Naive thymus-derived CD8-positive, alpha-beta T cell (primary cell): Measurements from ENCODE around the gene UBAP2. TPM values are rescaled to one million over a fixed set of nuclear protein-coding genes. Genes with fewer than 3 reads are reported as not detected.

ENCODE experiments used
- ATAC-seq, 2 donors: fragments of 150-1000 bp; cut with Tn5 transposase in 1 of 2; sonication (Bioruptor Pico), chemical (Tn5 transposase) in 1 of 2; 1 replicate in 1 of 2; 2 replicates in 1 of 2; pipeline ENCODE4 v1.10.0; 2021; ENCODE audit warnings: mild to moderate bottlenecking in 2 of 2, moderate library complexity in 2 of 2
- POLR2A ChIA-PET: fragments of 350-600 bp; sonication (Branson Sonifier 250); formaldehyde crosslinking; loops from one replicate; lab custom pipeline; 2021; ENCODE audit warnings: antibody characterized with exemption; lab: Charles Lee
- DNase-seq, 10 donors: peaks; one replicate each; pipeline versions ENCODE4 v3.0.0 to v3.0.0-alpha.2; 2020 to 2022
- H3K27ac Mint-ChIP-seq, 10 donors: one replicate each; pipeline ENCODE4 v1.8.0; 2020 to 2022; ENCODE audit warnings: mild to moderate bottlenecking in 10 of 10, mixed read lengths in 10 of 10, moderate library complexity in 4 of 10, inconsistent platforms in 1 of 10
- H3K27me3 Mint-ChIP-seq, 5 donors: one replicate each; pipeline ENCODE4 v1.8.0; 2021 to 2022; ENCODE audit warnings: mixed read lengths in 5 of 5
- H3K36me3 Mint-ChIP-seq, 3 donors: one replicate each; pipeline ENCODE4 v1.8.0; 2020 to 2022; ENCODE audit warnings: mixed read lengths in 3 of 3, mild to moderate bottlenecking in 2 of 3, inconsistent platforms in 1 of 3
- H3K4me1 Mint-ChIP-seq, 4 donors: one replicate each; pipeline ENCODE4 v1.8.0; 2021 to 2022; ENCODE audit warnings: mixed read lengths in 4 of 4
- H3K4me3 Mint-ChIP-seq, 10 donors: one replicate each; pipeline ENCODE4 v1.8.0; 2020 to 2022; ENCODE audit warnings: mild to moderate bottlenecking in 10 of 10, mixed read lengths in 10 of 10, moderate library complexity in 6 of 10, inconsistent platforms in 1 of 10
- H3K9me3 Mint-ChIP-seq, 9 donors: one replicate each; pipeline ENCODE4 v1.8.0; 2020 to 2022; ENCODE audit warnings: mixed read lengths in 9 of 9, mild to moderate bottlenecking in 3 of 9, inconsistent platforms in 1 of 9, moderate library complexity in 1 of 9
- polyA plus RNA-seq, 3 donors: library from polyadenylated mRNA; unstranded; fragments of 300-500 nt; fragmentation: Illumina TruSeq; gene quantifications; one replicate each; pipeline ENCODE4 v1.2.3, GENCODE V29; 2021
- total RNA-seq, 8 experiments: library from RNA in 2 of 8; stranded (reverse) in 2 of 8; gene quantifications; one replicate each; pipeline ENCODE4 v1.2.3 and lab custom pipeline; 2021 to 2026

UBAP2 gene
- total and polyA plus RNA-seq, 5 experiments from 2014 or later, result 7.1 to 39.5 (median 16.7) TPM

- H3K36me3 Mint-ChIP-seq, result no peaks in the 10 kb centered on the region
- POLR2A ChIA-PET, result no interaction called here
- peak overlapping the region in 2 of 10 donors; percentile 25 to 33 for H3K27ac Mint-ChIP-seq
- ATAC-seq (no peak), DNase-seq (no peak)
- no peaks in the 10 kb centered on the region for H3K9me3 Mint-ChIP-seq
- no peak overlapping the region for H3K4me3 Mint-ChIP-seq
- no peaks in the 10 kb centered on the region for H3K4me1 Mint-ChIP-seq
- peaks cover 0 to 1% (median 0%) of the 10 kb centered on the region in 5 donors for H3K27me3 Mint-ChIP-seq
Measured at GRCh38 chr9:34072868-34073590, 24.3 kb upstream of the UBAP2 start.

GRCh38 chr9:34072410-34072809, 23.7 kb upstream of the UBAP2 start:
- H3K9me3 Mint-ChIP-seq, result no peaks in the 10 kb centered on the region
- H3K36me3 Mint-ChIP-seq, result no peaks in the 10 kb centered on the region
- no peaks in the 10 kb centered on the region for H3K4me1 Mint-ChIP-seq
- POLR2A ChIA-PET, result no interaction called here
- H3K27ac Mint-ChIP-seq, result peak overlapping the region in 1 of 10 donors; percentile 18
- ATAC-seq (no peak), DNase-seq (no peak)
- no peak overlapping the region for H3K4me3 Mint-ChIP-seq
- peaks cover 0 to 1% (median 0%) of the 10 kb centered on the region in 5 donors for H3K27me3 Mint-ChIP-seq

- peaks cover 0 to 1% (median 0%) of the 10 kb centered on the region in 5 donors for H3K27me3 Mint-ChIP-seq
- no peaks in the 10 kb centered on the region for H3K4me1 Mint-ChIP-seq
- no peak overlapping the region for H3K27ac Mint-ChIP-seq
- no peaks in the 10 kb centered on the region for H3K36me3 Mint-ChIP-seq
- H3K9me3 Mint-ChIP-seq, result no peaks in the 10 kb centered on the region
- no peak for DNase-seq
- no peak overlapping the region for H3K4me3 Mint-ChIP-seq
- no peak for ATAC-seq
- POLR2A ChIA-PET, result no interaction called here
Measured at GRCh38 chr9:34070606-34071324, 22.1 kb upstream of the UBAP2 start.

DNA sequence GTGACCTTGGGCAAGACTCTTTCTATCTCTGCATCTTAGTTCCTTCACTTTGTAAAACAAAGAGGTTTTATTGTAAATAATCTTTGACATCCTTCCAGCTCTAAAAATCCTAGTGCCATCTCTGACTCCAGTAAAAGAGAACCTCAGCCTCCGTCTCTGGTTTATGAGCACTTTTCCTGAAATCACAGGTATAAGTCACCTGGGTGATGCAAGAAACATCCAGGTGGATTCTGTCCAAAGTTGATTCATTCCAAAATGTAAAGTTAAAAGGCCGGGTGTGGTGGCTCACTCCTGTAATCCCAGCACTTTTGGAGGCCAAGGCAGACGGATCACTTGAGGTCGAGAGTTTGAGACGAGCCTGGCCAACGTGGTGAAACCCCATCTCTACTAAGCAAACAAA, 21.1 kb upstream of the UBAP2 start:
- ATAC-seq, result no peak
- no peak overlapping the region for H3K4me3 Mint-ChIP-seq
- POLR2A ChIA-PET, result no interaction called here
- H3K27me3 Mint-ChIP-seq, result peaks cover 0 to 1% (median 0%) of the 10 kb centered on the region in 5 donors
- no peaks in the 10 kb centered on the region for H3K36me3 Mint-ChIP-seq
- H3K9me3 Mint-ChIP-seq, result no peaks in the 10 kb centered on the region
- no peak for DNase-seq
- H3K27ac Mint-ChIP-seq, result no peak overlapping the region
- H3K4me1 Mint-ChIP-seq, result no peaks in the 10 kb centered on the region

- DNase-seq, result no peak
- POLR2A ChIA-PET, result interaction anchor here (0.7 kb wide), 1 partner anchor 299 kb away, joined by 3 read pairs; no protein-coding TSS in a partner anchor
- H3K27ac Mint-ChIP-seq, result no peak overlapping the region
Measured at GRCh38 chr9:34065541-34065940, 16.9 kb upstream of the UBAP2 start.

GRCh38 chr9:34059954-34060353, 11.3 kb upstream of the UBAP2 start:
- Mint-ChIP-seq H3K4me1 (no peaks in the 10 kb centered on the region), H3K4me3 (no peak overlapping the region), H3K36me3 (no peaks in the 10 kb centered on the region), H3K27me3 (peaks cover 0 to 5% (median 0%) of the 10 kb centered on the region in 5 donors), H3K9me3 (no peaks in the 10 kb centered on the region), H3K27ac (no peak overlapping the region)
- POLR2A ChIA-PET, result no interaction called here
- ATAC-seq, result no peak
- no peak for DNase-seq

More at GRCh38 chr9:34065541-34065940, 16.9 kb upstream of the UBAP2 start:
- no peaks in the 10 kb centered on the region for H3K36me3 Mint-ChIP-seq
- ATAC-seq, result no peak
- H3K9me3 Mint-ChIP-seq, result no peaks in the 10 kb centered on the region
- no peaks in the 10 kb centered on the region for H3K4me1 Mint-ChIP-seq
- no peak overlapping the region for H3K4me3 Mint-ChIP-seq
- no peaks in the 10 kb centered on the region for H3K27me3 Mint-ChIP-seq

GRCh38 chr9:34059281-34059680, 10.6 kb upstream of the UBAP2 start:
- DNase-seq (no peak), ATAC-seq (no peak)
- no peaks in the 10 kb centered on the region for H3K36me3 Mint-ChIP-seq
- H3K27ac Mint-ChIP-seq, result no peak overlapping the region
- H3K9me3 Mint-ChIP-seq, result no peaks in the 10 kb centered on the region
- no peak overlapping the region for H3K4me3 Mint-ChIP-seq
- POLR2A ChIA-PET, result no interaction called here
- peaks cover 0 to 5% (median 0%) of the 10 kb centered on the region in 5 donors for H3K27me3 Mint-ChIP-seq
- H3K4me1 Mint-ChIP-seq, result no peaks in the 10 kb centered on the region

GRCh38 chr9:34049630-34050384, 1.1 kb upstream of the UBAP2 start:
- H3K4me1 Mint-ChIP-seq, result peaks cover 22 to 37% (median 33%) of the 10 kb centered on the region in 4 donors
- DNase-seq, result no peak

GRCh38 chr9:34047864-34048726, 592 bp downstream of the UBAP2 start:
- peak in 8 of 10 donors; percentile 19 to 71 (median 38) for DNase-seq
- Mint-ChIP-seq H3K4me1 (peaks cover 22 to 37% (median 33%) of the 10 kb centered on the region in 4 donors), H3K27me3 (peaks cover 0 to 2% (median 0%) of the 10 kb centered on the region in 5 donors), H3K36me3 (peaks cover 0 to 6% (median 0%) of the 10 kb centered on the region in 3 donors), H3K9me3 (no peaks in the 10 kb centered on the region), H3K4me3 (peak overlapping the region; percentile 95 to 100 (median 98)), H3K27ac (peak overlapping the region; percentile 94 to 100 (median 99))
- POLR2A ChIA-PET, result interaction anchor here (0.6 to 2.0 kb wide), 9 partner anchors 13 to 758 kb away, joined by 3 to 8 read pairs (median 4); partner anchors contain the start of genes DCAF12, GALT, MYORG and UBAP1
- peak; percentile 15 to 17 for ATAC-seq

More at GRCh38 chr9:34049630-34050384, 1.1 kb upstream of the UBAP2 start:
- peak overlapping the region; percentile 95 to 100 (median 98) for H3K4me3 Mint-ChIP-seq
- peak overlapping the region; percentile 94 to 100 (median 99) for H3K27ac Mint-ChIP-seq
- POLR2A ChIA-PET, result interaction anchor here (0.6 to 2.0 kb wide), 7 partner anchors 76 to 760 kb away, joined by 3 to 8 read pairs (median 4); partner anchors contain the start of genes DCAF12, GALT, MYORG and UBAP1
- no peaks in the 10 kb centered on the region for H3K36me3 Mint-ChIP-seq
- ATAC-seq, result no peak
- peaks cover 0 to 2% (median 0%) of the 10 kb centered on the region in 5 donors for H3K27me3 Mint-ChIP-seq
- H3K9me3 Mint-ChIP-seq, result no peaks in the 10 kb centered on the region

GRCh38 chr9:34046784-34047379, 1.8 kb downstream of the UBAP2 start:
- Mint-ChIP-seq H3K27me3 (peaks cover 0 to 2% (median 0%) of the 10 kb centered on the region in 5 donors), H3K4me3 (peak overlapping the region; percentile 66 to 100 (median 96)), H3K27ac (peak overlapping the region; percentile 15 to 99 (median 52)), H3K4me1 (peaks cover 22 to 41% (median 33%) of the 10 kb centered on the region in 4 donors), H3K36me3 (peaks cover 0 to 6% (median 0%) of the 10 kb centered on the region in 3 donors), H3K9me3 (no peaks in the 10 kb centered on the region)
- no peak for ATAC-seq
- POLR2A ChIA-PET, result interaction anchor here (0.7 kb wide), 1 partner anchor 619 kb away, joined by 3 read pairs; a partner anchor contains a TSS
- no peak for DNase-seq

DNA sequence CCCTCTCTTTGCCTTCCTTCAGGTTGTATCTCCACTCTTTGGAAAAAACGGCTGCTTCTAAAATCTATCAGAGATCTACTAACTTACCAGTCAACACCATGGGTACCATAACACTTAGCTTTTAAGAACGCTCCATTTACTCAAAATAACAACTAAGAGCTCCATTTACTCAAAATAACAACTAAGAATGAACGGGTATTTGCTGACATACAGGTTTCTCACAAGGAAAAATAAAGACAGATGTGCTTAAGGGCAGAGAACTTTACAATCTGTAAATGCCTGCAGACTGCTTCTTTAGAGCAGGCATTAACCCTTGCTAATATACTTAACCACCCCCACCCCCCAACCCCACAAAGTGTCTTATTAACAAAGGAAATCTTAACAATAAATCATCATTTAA, 2.8 kb downstream of the UBAP2 start:
- peaks cover 0 to 2% (median 0%) of the 10 kb centered on the region in 5 donors for H3K27me3 Mint-ChIP-seq
- peak overlapping the region in 3 of 10 donors; percentile 1 to 42 (median 3) for H3K4me3 Mint-ChIP-seq
- H3K36me3 Mint-ChIP-seq, result peaks cover 0 to 14% (median 1%) of the 10 kb centered on the region in 3 donors
- peaks cover 22 to 46% (median 33%) of the 10 kb centered on the region in 4 donors for H3K4me1 Mint-ChIP-seq
- no peak for ATAC-seq
- no peaks in the 10 kb centered on the region for H3K9me3 Mint-ChIP-seq
- no peak for DNase-seq
- H3K27ac Mint-ChIP-seq, result peak overlapping the region in 2 of 10 donors; percentile 21 to 77
- POLR2A ChIA-PET, result interaction anchor here (0.6 to 0.7 kb wide), 5 partner anchors 221 to 1004 kb away, joined by 3 to 6 read pairs (median 3); partner anchors contain the start of gene GALT
